ENCODE measurements around the gene ALDOC. TPM values are rescaled to one million over a fixed set of nuclear protein-coding genes. Genes with fewer than 3 reads are reported as not detected.

ALDOC gene
- total RNA-seq, 1 experiment from 2014 or later = 53.2 TPM

DNA sequence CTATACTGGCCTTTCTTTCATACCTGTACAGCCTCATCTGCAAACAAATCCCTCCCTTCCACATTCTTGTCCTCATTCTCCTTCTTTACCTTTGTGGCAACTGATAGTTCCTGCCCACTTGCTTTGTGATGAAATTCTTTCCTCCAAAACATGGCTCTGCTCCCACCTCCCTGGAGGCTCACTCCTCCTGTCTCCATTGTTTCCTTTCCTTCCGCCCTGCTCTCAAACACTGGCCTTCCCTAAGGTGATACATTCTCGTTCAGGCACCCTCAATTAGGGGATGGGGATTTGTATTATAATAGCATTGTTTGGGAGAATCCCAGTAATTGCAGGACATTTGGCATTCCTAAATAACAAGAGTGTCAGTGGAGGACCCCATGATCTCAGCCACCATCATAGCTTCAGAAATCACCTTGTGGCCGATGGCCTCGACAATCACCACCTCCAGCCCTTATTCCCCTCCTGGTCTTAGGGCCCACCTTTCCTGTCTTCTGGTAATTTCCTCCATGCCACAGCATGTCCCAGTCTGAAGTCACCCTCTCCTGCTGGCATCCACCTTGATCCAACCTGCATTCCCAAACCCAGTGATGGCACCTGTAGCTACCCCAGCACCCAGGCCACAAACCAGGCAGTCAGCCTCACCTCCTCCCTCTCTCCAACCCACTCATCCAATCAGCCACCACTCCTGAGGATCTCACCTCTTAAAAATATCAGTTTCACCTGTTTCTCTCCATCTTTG lies 32.1 kb downstream of the ALDOC start:
- Histone ChIP-seq H3K14ac (ENCODE audit: insufficient read depth, low read length) (no peak overlapping the region), H3K4ac (ENCODE audit: low read depth, low read length) (no peak overlapping the region), H3K27ac (ENCODE audit: insufficient read length, low read depth, low read length) (no peak overlapping the region), H4K91ac (ENCODE audit: insufficient read length, low read depth, low read length) (no peak overlapping the region), H2BK20ac (ENCODE audit: low read depth, low read length, poor library complexity, severe bottlenecking) (no peak overlapping the region), H3K4me1 (ENCODE audit: insufficient read depth, low read length) (peaks cover 8% of the 10 kb centered on the region; the same call in 1 of the 2 replicates), H3K56ac (ENCODE audit: insufficient read length, low read depth, low read length) (no peak overlapping the region), H3K23me2 (ENCODE audit: insufficient read length, low read depth, low read length, poor library complexity, severe bottlenecking) (no peaks in the 10 kb centered on the region), H3K9me3 (ENCODE audit: control insufficient read depth, low read depth, low read length) (no peaks in the 10 kb centered on the region), H4K8ac (replicated peaks; ENCODE audit: insufficient read length, low read depth, low read length) (no peak overlapping the region), H3K79me1 (ENCODE audit: insufficient read depth, low read depth, low read length, poor library complexity, severe bottlenecking) (no peaks in the 10 kb centered on the region), H2AK5ac (ENCODE audit: insufficient read length, low read length) (no peak overlapping the region), H2BK5ac (ENCODE audit: insufficient read length, low read length) (no peak overlapping the region), H3T11ph (ENCODE audit: low read length) (no peak overlapping the region), H4K5ac (ENCODE audit: insufficient read length, low read depth, low read length) (no peak overlapping the region), H3K79me2 (ENCODE audit: insufficient read depth, low read length) (no peaks in the 10 kb centered on the region), H3K23ac (ENCODE audit: insufficient read length, low read depth, low read length) (no peak overlapping the region), H3K27me3 (ENCODE audit: insufficient read depth, low read length) (no peaks in the 10 kb centered on the region), H2BK120ac (ENCODE audit: low read depth, low read length, poor library complexity, severe bottlenecking) (no peak overlapping the region), H3K4me2 (ENCODE audit: insufficient read depth, insufficient read length, low read length) (no peak overlapping the region), H2BK12ac (ENCODE audit: insufficient read length, low read depth, low read length) (no peak overlapping the region), H3K9ac (ENCODE audit: extremely low read depth, insufficient read length, low read length) (no peak overlapping the region), H3K18ac (ENCODE audit: insufficient read length, low read depth, low read length) (no peak overlapping the region), H2AFZ (ENCODE audit: low read length) (no peak overlapping the region), H4K20me1 (ENCODE audit: control insufficient read depth, insufficient read depth, insufficient read length) (no peaks in the 10 kb centered on the region), H2BK15ac (ENCODE audit: low read depth, low read length) (no peak overlapping the region)
- Mint-ChIP-seq H3K9me3 (no peaks in the 10 kb centered on the region), H3K36me3 (ENCODE audit: insufficient read depth in 1 of 3, low read depth in 3 of 3) (peaks cover 2 to 6% (median 3%) of the 10 kb centered on the region in 3 experiments; a peak in 4 of 7 replicates), H3K27ac (peak overlapping the region; percentile 42 to 97 (median 66); a peak in 5 of 7 replicates), H3K4me1 (peaks cover 25 to 44% of the 10 kb centered on the region in 2 experiments), H3K4me3 (no peak overlapping the region), H3K27me3 (ENCODE audit: low read depth) (no peaks in the 10 kb centered on the region)
- DNase-seq = no peak
- no CpG with 5 or more reads among the region's 4 CpGs for WGBS (ENCODE audit: extremely low coverage, insufficient read length, low lambda C conversion rate)
- no peak for TF ChIP-seq CTCF (conservative IDR thresholded peaks at IDR 0.05)

All from H9 (cell line).